HepG2 (cell line): ENCODE measurements around the gene FLAD1. TPM values are rescaled to one million over a fixed set of nuclear protein-coding genes. Genes with fewer than 3 reads are reported as not detected.

Source experiments
- CC2D1A ChIP-seq: sonication (generic); formaldehyde crosslinking; IDR thresholded peaks from 2 replicates; pipeline ENCODE4 v1.8.1; 2023; ENCODE audit warnings: mild to moderate bottlenecking, missing genetic modification reagents
- DMAP1 ChIP-seq: IDR thresholded peaks from 2 replicates; pipeline ENCODE4 v1.6.1; 2016
- ELF3 ChIP-seq: IDR thresholded peaks from 2 replicates; pipeline ENCODE4 v1.6.1; 2016; ENCODE audit warnings: missing genetic modification reagents, missing compliant biosample characterization
- FOXK2 ChIP-seq: fragments of 450-650 bp; IDR thresholded peaks from 2 replicates; pipeline ENCODE4 v1.6.1; 2016
- FOXP1 ChIP-seq, 2 experiments: fragments of 450-650 bp in 1 of 2; IDR thresholded peaks; 2 replicates each; pipeline ENCODE4 v1.6.1; 2017 to 2018; ENCODE audit warnings: antibody characterized with exemption in 1 of 2
- HNRNPH1 ChIP-seq: fragments of 200-400 bp; formaldehyde crosslinking; optimal IDR thresholded peaks from 2 replicates; pipeline ENCODE3; 2017; ENCODE audit warnings: mild to moderate bottlenecking, low read depth, low read length
- HOXA3 ChIP-seq: sonication (generic); formaldehyde crosslinking; IDR thresholded peaks from 2 replicates; pipeline ENCODE4 v1.5.0; 2020; ENCODE audit warnings: missing genetic modification reagents
- IRX3 ChIP-seq: sonication (generic); formaldehyde crosslinking; IDR thresholded peaks from 2 replicates; pipeline ENCODE4 v1.8.1; 2023; ENCODE audit warnings: mild to moderate bottlenecking, low read depth, missing genetic modification reagents, borderline replicate concordance
- KLF13 ChIP-seq: sonication (generic); formaldehyde crosslinking; IDR thresholded peaks from 2 replicates; pipeline ENCODE4 v1.4.0; 2020; ENCODE audit warnings: mild to moderate bottlenecking, missing genetic modification reagents
- MXI1 ChIP-seq: IDR thresholded peaks from 3 replicates; pipeline ENCODE4 v1.6.1; 2012; ENCODE audit warnings: low read depth, low read length, inconsistent platforms, borderline replicate concordance
- REST ChIP-seq, 2 experiments: IDR thresholded peaks; 2 replicates each; pipeline ENCODE4 v1.6.1; 2011 to 2012; ENCODE audit warnings: low read length in 2 of 2, borderline replicate concordance in 1 of 2, low read depth in 1 of 2, mild to moderate bottlenecking in 1 of 2, moderate library complexity in 1 of 2
- SOX6 ChIP-seq, 2 experiments: fragments of 450-650 bp in 1 of 2; sonication (generic) in 1 of 2; formaldehyde crosslinking in 1 of 2; IDR thresholded peaks; 2 replicates each; pipeline versions ENCODE4 v1.4.0 to v1.6.1; 2017 to 2020; ENCODE audit warnings: antibody characterized with exemption in 1 of 2, mild to moderate bottlenecking in 1 of 2, missing genetic modification reagents in 1 of 2
- ZNF3 ChIP-seq: IDR thresholded peaks from 2 replicates; pipeline ENCODE4 v1.7.0; 2017; ENCODE audit warnings: inconsistent platforms
- ZNF530 ChIP-seq: sonication (generic); formaldehyde crosslinking; IDR thresholded peaks from 2 replicates; pipeline ENCODE4 v1.5.0; 2020; ENCODE audit warnings: low read depth, mild to moderate bottlenecking, missing genetic modification reagents
- ZNF564 ChIP-seq: sonication (generic); formaldehyde crosslinking; IDR thresholded peaks from 2 replicates; pipeline ENCODE4 v1.8.1; 2023; ENCODE audit warnings: mild to moderate bottlenecking, missing genetic modification reagents
- ZNF574 ChIP-seq: sonication (generic); formaldehyde crosslinking; IDR thresholded peaks from 2 replicates; pipeline ENCODE4 v1.4.0; 2020; ENCODE audit warnings: missing genetic modification reagents
- ZNF614 ChIP-seq: IDR thresholded peaks from 2 replicates; pipeline ENCODE4 v1.6.1; 2018; ENCODE audit warnings: missing biosample characterization, missing genetic modification reagents, inconsistent platforms, borderline replicate concordance
- ZNF704 ChIP-seq: sonication (generic); formaldehyde crosslinking; IDR thresholded peaks from 2 replicates; pipeline ENCODE4 v1.8.1; 2023; ENCODE audit warnings: mild to moderate bottlenecking, inconsistent platforms, moderate library complexity, missing genetic modification reagents, borderline replicate concordance
- ZNF772 ChIP-seq: sonication (generic); formaldehyde crosslinking; IDR thresholded peaks from 2 replicates; pipeline ENCODE4 v1.5.0; 2020; ENCODE audit warnings: mild to moderate bottlenecking, missing genetic modification reagents
- ZXDC ChIP-seq: sonication (generic); formaldehyde crosslinking; IDR thresholded peaks from 2 replicates; pipeline ENCODE4 v1.5.0; 2020; ENCODE audit warnings: mild to moderate bottlenecking, missing genetic modification reagents
- polyA plus RNA-seq, 8 experiments: library from polyadenylated mRNA; depleted of rRNA in 3 of 8; stranded (reverse) in 7 of 8; unstranded in 1 of 8; fragments of >200 nt; fragmentation: Illumina TruSeq in 4 of 8; extraction: Trizol in 4 of 8; gene quantifications; 2 replicates each; pipeline versions ENCODE4 v1.2.1 to v1.2.3, GENCODE V29; 2011 to 2016; ENCODE audit warnings: low read depth in 4 of 8, missing spikeins in 1 of 8, mixed read lengths in 1 of 8; ENCODE audit not compliant: insufficient read depth in 1 of 8
- total RNA-seq, 5 experiments: library from RNA; depleted of rRNA; stranded (reverse); fragments of >200 nt; fragmentation: Illumina TruSeq; extraction: Trizol; gene quantifications; 2 replicates each; pipeline ENCODE4 v1.2.3, GENCODE V29; 2016; ENCODE audit warnings: low read depth in 1 of 5

FLAD1 gene
- total and polyA plus RNA-seq, 2 of the 13 experiments (the other 11 are each of a cell fraction or from before 2014, with no cell fraction given), result 25.9 to 32.8 TPM

- TF ChIP-seq REST (IDR thresholded peaks at IDR 0.05; ENCODE audit: borderline replicate concordance in 1 of 2, low read depth in 1 of 2, low read length in 2 of 2) (no peak), ZNF3 (CRISPR knock-in tag) (no peak), FOXP1 (IDR thresholded peaks at IDR 0.05) (no peak), FOXP1 (CRISPR knock-in tag; IDR thresholded peaks at IDR 0.05) (0 out of 2 replicates have a peak, but pooled peaks have one; percentile 32), FOXK2 (peak; percentile 91), SOX6 (IDR thresholded peaks at IDR 0.05) (no peak), SOX6 (CRISPR knock-in tag; IDR thresholded peaks at IDR 0.05) (no peak), ZNF614 (no peak; the same call in 1 of the 2 replicates), CC2D1A (CRISPR knock-in tag) (no peak), ZNF564 (CRISPR knock-in tag) (no peak), DMAP1 (CRISPR knock-in tag) (no peak), MXI1 (peak; percentile 76; the same call in 2 of the 3 replicates), HNRNPH1 (no peak), ZNF530 (no peak), ZNF574 (CRISPR knock-in tag) (no peak), HOXA3 (CRISPR knock-in tag) (peak; percentile 18; the same call in 1 of the 2 replicates), ZNF772 (peak; percentile 63; the same call in 1 of the 2 replicates), IRX3 (CRISPR knock-in tag) (no peak), ZXDC (CRISPR knock-in tag) (no peak), ELF3 (CRISPR knock-in tag) (peak; percentile 62), ZNF704 (no peak), KLF13 (CRISPR knock-in tag) (no peak)
Measured at GRCh38 chr1:154955039-154955717, 28.0 kb upstream of the FLAD1 start (continued).
